Body of pancreas (tissue), 4 donors: ENCODE results near the gene SLK. TPM values are rescaled to one million over a fixed set of nuclear protein-coding genes. Genes with fewer than 3 reads are reported as not detected.

ENCODE experiments used
- ATAC-seq: fragments of 150-250 bp; one replicate; pipeline ENCODE4 v1.9.1; 2016
- DNase-seq, 4 donors: peaks; one replicate each; pipeline ENCODE4 v3.0.0-alpha.2; 2019
- H3K27ac ChIP-seq, 4 donors: fragments of 200-600 bp; sonication (generic); 1 replicate in 3 of 4; 2 replicates in 1 of 4; pipeline versions ENCODE4 v1.5.1 to v1.6.1; 2016 to 2019; ENCODE audit warnings: mild to moderate bottlenecking in 1 of 4, mixed read lengths in 1 of 4, moderate library complexity in 1 of 4
- H3K27me3 ChIP-seq, 2 donors: fragments of 200-600 bp; sonication (generic); one replicate each; pipeline ENCODE4 v1.6.0; 2016; ENCODE audit warnings: mild to moderate bottlenecking in 1 of 2
- H3K36me3 ChIP-seq, 2 donors: fragments of 200-600 bp; sonication (generic); replicated peaks in 1 of 2; 2 replicates each; pipeline ENCODE4 v1.5.1; 2016; ENCODE audit warnings: low read depth in 2 of 2; ENCODE audit not compliant: insufficient read depth in 1 of 2
- H3K4me1 ChIP-seq: fragments of 200-600 bp; sonication (generic); one replicate; pipeline ENCODE4 v1.6.0; 2016
- H3K4me3 ChIP-seq, 2 donors: fragments of 200-600 bp; sonication (generic); 1 replicate in 1 of 2; 2 replicates in 1 of 2; pipeline ENCODE4 v1.5.1; 2016 to 2019
- H3K9me3 ChIP-seq, 3 donors: fragments of 200-600 bp; sonication (generic); 1 replicate in 2 of 3; 2 replicates in 1 of 3; pipeline ENCODE4 v1.5.1; 2016
- POLR2A ChIP-seq, 3 donors: fragments of 450-650 bp; IDR thresholded peaks; one replicate each; pipeline ENCODE4 v1.6.1; 2016; ENCODE audit warnings: antibody characterized with exemption in 3 of 3, mild to moderate bottlenecking in 2 of 3
- WGBS, 2 donors: methylation state at CpG; one replicate each; pipeline ENCODE4 v1.1.5; 2017; 5-methylcytosine and 5-hydroxymethylcytosine counted together
- intact Hi-C: fragments of 100-400 bp; cut with DNase I; formaldehyde crosslinking; loops from one replicate; pipeline ENCODE4 v1.15.1; 2023
- total RNA-seq, 2 donors: library from RNA; depleted of rRNA; stranded (reverse); fragments of >200 nt; gene quantifications; one replicate each; pipeline ENCODE4 v1.1.0, GENCODE V29; 2016
- TF ChIP-seq, protein P1 (sequence below), 7 experiments: fragments of 450-650 bp in 4 of 7; fragments of 200-600 bp in 3 of 7; sonication (generic) in 3 of 7; IDR thresholded peaks; one replicate each; pipeline ENCODE4 v1.5.1; 2016 to 2019; ENCODE audit warnings: antibody characterized with exemption in 7 of 7

Gene SLK
- total RNA-seq, 2 donors from 2014 or later = 23.7 to 25.9 TPM

DNA sequence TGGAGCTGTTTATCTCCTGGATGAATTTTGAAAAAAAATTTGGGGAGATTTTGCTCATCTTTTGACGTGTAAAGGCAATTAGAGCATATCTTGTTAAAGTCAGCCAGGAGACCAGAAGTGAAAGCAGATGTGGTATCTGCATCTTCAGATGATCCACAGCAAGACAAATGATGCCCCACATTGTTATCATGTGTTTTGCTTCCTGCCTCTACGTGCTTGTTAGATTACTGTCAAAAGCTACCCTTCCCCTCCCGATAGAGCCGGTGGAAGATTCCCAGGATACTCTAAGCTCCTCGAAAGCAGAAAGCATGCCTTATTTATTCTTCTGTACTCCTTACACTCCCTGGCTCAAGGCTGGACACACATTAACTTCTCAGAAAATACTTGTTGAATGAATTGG is 105.8 kb downstream of the SLK start:
- ATAC-seq (no peak), DNase-seq (no peak)
- intact Hi-C loops = no loop called here
- Histone ChIP-seq H3K36me3 (no peaks in the 10 kb centered on the region), H3K4me1 (no peaks in the 10 kb centered on the region), H3K4me3 (no peak overlapping the region), H3K9me3 (no peaks in the 10 kb centered on the region), H3K27ac (no peak overlapping the region), H3K27me3 (no peaks in the 10 kb centered on the region)
- TF ChIP-seq, protein P1, sequence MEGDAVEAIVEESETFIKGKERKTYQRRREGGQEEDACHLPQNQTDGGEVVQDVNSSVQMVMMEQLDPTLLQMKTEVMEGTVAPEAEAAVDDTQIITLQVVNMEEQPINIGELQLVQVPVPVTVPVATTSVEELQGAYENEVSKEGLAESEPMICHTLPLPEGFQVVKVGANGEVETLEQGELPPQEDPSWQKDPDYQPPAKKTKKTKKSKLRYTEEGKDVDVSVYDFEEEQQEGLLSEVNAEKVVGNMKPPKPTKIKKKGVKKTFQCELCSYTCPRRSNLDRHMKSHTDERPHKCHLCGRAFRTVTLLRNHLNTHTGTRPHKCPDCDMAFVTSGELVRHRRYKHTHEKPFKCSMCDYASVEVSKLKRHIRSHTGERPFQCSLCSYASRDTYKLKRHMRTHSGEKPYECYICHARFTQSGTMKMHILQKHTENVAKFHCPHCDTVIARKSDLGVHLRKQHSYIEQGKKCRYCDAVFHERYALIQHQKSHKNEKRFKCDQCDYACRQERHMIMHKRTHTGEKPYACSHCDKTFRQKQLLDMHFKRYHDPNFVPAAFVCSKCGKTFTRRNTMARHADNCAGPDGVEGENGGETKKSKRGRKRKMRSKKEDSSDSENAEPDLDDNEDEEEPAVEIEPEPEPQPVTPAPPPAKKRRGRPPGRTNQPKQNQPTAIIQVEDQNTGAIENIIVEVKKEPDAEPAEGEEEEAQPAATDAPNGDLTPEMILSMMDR (IDR thresholded peaks at IDR 0.05) = no peak
- no peak for TF ChIP-seq POLR2A (IDR thresholded peaks at IDR 0.05)
- 61 to 81% methylated on average over 5 of the region's 5 CpGs for WGBS, 2 donors

DNA sequence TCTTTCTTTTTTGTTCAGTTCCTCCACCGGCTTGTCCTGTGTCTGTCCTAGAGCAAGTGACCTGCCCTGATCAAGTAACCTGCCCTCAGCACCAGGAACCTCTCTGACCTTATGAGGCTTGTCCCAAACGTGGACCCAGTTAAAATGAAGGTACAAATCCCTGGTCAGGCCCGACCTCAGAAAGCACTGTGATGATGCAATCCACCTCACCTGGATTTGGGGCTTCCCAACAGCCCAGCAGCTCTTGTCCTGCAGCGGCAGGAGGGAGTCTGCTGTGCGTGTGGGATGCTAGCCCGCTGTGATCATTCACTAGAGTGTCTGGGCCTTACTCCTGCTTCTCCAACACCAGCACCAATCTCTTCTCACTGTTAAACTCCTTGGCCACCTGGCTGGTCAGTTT is 107.6 kb downstream of the SLK start:
- TF ChIP-seq, protein P1 (IDR thresholded peaks at IDR 0.05) = no peak
- TF ChIP-seq POLR2A (IDR thresholded peaks at IDR 0.05) = no peak
- 66 to 77% methylated on average over 6 of the region's 6 CpGs for WGBS, 2 donors
- H3K27me3 ChIP-seq = no peaks in the 10 kb centered on the region
- no peaks in the 10 kb centered on the region for H3K9me3 ChIP-seq
- H3K4me3 ChIP-seq = no peak overlapping the region
- intact Hi-C loops = no loop called here
- no peak for DNase-seq
- H3K27ac ChIP-seq = no peak overlapping the region
- no peaks in the 10 kb centered on the region for H3K4me1 ChIP-seq
- no peaks in the 10 kb centered on the region for H3K36me3 ChIP-seq
- no peak for ATAC-seq

GRCh38 chr10:104076743-104077160 is 109.8 kb downstream of the SLK start:
- H3K4me3 ChIP-seq = no peak overlapping the region
- H3K36me3 ChIP-seq = no peaks in the 10 kb centered on the region
- intact Hi-C loops = no loop called here
- WGBS, 2 donors = 18 to 28% methylated on average over 3 of the region's 3 CpGs
- ATAC-seq (peak; percentile 56), DNase-seq (peak in 3 of 4 donors; percentile 40 to 62 (median 42))
- H3K27ac ChIP-seq = no peak overlapping the region
- no peaks in the 10 kb centered on the region for H3K9me3 ChIP-seq
- H3K4me1 ChIP-seq = no peaks in the 10 kb centered on the region
- no peaks in the 10 kb centered on the region for H3K27me3 ChIP-seq
- TF ChIP-seq, protein P1 (IDR thresholded peaks at IDR 0.05) = no peak
- no peak for TF ChIP-seq POLR2A (IDR thresholded peaks at IDR 0.05)

DNA sequence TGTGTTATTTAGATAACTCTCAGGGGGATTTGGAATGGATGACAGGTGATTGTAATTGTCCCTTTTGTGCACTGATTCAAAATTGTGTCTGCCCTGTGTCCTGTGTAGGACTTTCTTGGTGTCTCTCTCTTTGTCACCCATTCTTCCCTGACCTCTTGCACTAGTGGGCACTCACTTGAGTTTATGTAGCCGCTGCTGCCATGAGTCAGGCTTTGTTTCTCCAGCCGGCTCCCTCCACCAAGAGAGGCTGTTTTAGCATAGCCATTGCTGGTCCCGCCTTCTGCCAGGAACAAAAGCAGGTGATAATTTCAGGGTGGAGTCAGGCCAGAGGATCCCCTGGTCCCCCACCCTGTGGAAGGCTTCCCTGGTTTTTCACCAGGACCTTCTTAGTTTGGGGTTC is 110.3 kb downstream of the SLK start:
- TF ChIP-seq, protein P1 (IDR thresholded peaks at IDR 0.05) = no peak
- TF ChIP-seq POLR2A (IDR thresholded peaks at IDR 0.05) = no peak
- WGBS, 2 donors = 81 to 85% methylated on average over 3 of the region's 3 CpGs
- Histone ChIP-seq H3K27ac (no peak overlapping the region), H3K9me3 (no peaks in the 10 kb centered on the region), H3K4me3 (no peak overlapping the region), H3K4me1 (no peaks in the 10 kb centered on the region), H3K36me3 (no peaks in the 10 kb centered on the region), H3K27me3 (no peaks in the 10 kb centered on the region)
- ATAC-seq (no peak), DNase-seq (no peak)
- intact Hi-C loops = no loop called here

DNA sequence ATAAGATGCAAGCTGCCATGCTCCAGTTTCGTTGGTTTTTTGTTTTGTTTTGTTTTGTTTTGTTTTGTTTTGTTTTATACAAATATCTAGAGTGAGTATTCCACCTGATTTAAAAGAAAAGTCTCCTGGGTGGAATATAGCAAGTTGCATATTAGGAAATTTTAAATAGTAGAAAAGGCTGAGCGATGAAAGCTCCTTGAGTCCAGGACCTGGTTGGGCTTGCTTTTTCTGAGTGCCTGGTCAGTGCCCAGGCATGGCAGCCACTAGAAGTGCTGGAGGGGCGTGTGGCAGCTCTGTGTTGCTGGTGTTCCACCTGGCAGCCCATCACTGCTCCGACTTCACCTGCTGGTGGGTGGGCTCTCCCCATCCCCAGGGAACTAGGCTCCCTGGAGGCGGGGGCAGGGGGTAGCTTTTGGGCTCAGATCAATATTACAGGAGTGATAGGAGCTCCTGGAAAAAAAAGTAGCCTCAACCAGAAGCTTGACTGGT is 110.8 kb downstream of the SLK start:
- intact Hi-C loops = no loop called here
- ATAC-seq (no peak), DNase-seq (no peak)
- H3K27me3 ChIP-seq = no peaks in the 10 kb centered on the region
- TF ChIP-seq, protein P1 (IDR thresholded peaks at IDR 0.05) = no peak
- TF ChIP-seq POLR2A (IDR thresholded peaks at IDR 0.05) = no peak
- H3K4me1 ChIP-seq = no peaks in the 10 kb centered on the region
- no peaks in the 10 kb centered on the region for H3K36me3 ChIP-seq
- WGBS, 2 donors = 75 to 78% methylated on average over 5 of the region's 5 CpGs
- no peaks in the 10 kb centered on the region for H3K9me3 ChIP-seq
- H3K27ac ChIP-seq = no peak overlapping the region
- H3K4me3 ChIP-seq = no peak overlapping the region
